Keratinocyte (primary cell): ENCODE measurements around the gene ENO3. TPM values are rescaled to one million over a fixed set of nuclear protein-coding genes. Genes with fewer than 3 reads are reported as not detected.

Experiments used
- DNase-seq: peaks from one replicate; pipeline ENCODE4 v3.0.0-alpha.2; 2011; ENCODE audit warnings: low read depth, missing footprints, low spot score
- FAIRE-seq: peaks from 2 replicates; lab custom pipeline; 2011; peaks lifted over from hg19 to GRCh38; lab: Jason Lieb, UNC
- H2AFZ ChIP-seq: 2 replicates; pipeline ENCODE4 v1.6.0; 2012; ENCODE audit warnings: low read length, control low read depth, inconsistent platforms; ENCODE audit not compliant: control insufficient read depth
- H3K27ac ChIP-seq: 2 replicates; pipeline ENCODE4 v1.5.1; 2011; ENCODE audit warnings: low read length; ENCODE audit not compliant: control insufficient read depth, insufficient read depth
- H3K27me3 ChIP-seq: 3 replicates; pipeline ENCODE4 v1.6.0; 2011; ENCODE audit warnings: low read length; ENCODE audit not compliant: control insufficient read depth, insufficient read depth; ENCODE audit errors: extremely low read depth
- H3K36me3 ChIP-seq, 2 experiments: 2 replicates in 1 of 2; 3 replicates in 1 of 2; pipeline ENCODE4 v1.5.1; 2011; ENCODE audit warnings: low read length in 2 of 2, mild to moderate bottlenecking in 1 of 2; ENCODE audit not compliant: control insufficient read depth in 2 of 2, insufficient read depth in 2 of 2; ENCODE audit errors: extremely low read depth in 1 of 2
- H3K4me1 ChIP-seq: 3 replicates; pipeline ENCODE4 v1.5.1; 2011; ENCODE audit warnings: low read length; ENCODE audit not compliant: control insufficient read depth, insufficient read depth; ENCODE audit errors: extremely low read depth
- H3K4me2 ChIP-seq: 3 replicates; pipeline ENCODE4 v1.6.0; 2011; ENCODE audit warnings: low read depth, low read length; ENCODE audit not compliant: control insufficient read depth, insufficient read depth; ENCODE audit errors: extremely low read depth
- H3K4me3 ChIP-seq, 3 experiments: fragments of 200-600 bp in 1 of 3; sonication (generic) in 1 of 3; 2 replicates in 2 of 3; 3 replicates in 1 of 3; pipeline ENCODE4 v1.5.1; 2011 to 2016; ENCODE audit warnings: low read length in 3 of 3, mild to moderate bottlenecking in 3 of 3, control low read depth in 2 of 3, inconsistent platforms in 1 of 3, low read depth in 1 of 3, mixed read lengths in 1 of 3, mixed run types in 1 of 3, moderate library complexity in 1 of 3; ENCODE audit not compliant: control insufficient read depth in 2 of 3, insufficient read depth in 2 of 3; ENCODE audit errors: extremely low read depth in 1 of 3
- H3K79me2 ChIP-seq: 2 replicates; pipeline ENCODE4 v1.6.0; 2012; ENCODE audit warnings: low read length; ENCODE audit not compliant: control insufficient read depth, insufficient read depth
- H3K9ac ChIP-seq: 3 replicates; pipeline ENCODE4 v1.6.0; 2011; ENCODE audit warnings: low read length; ENCODE audit not compliant: control insufficient read depth, insufficient read depth; ENCODE audit errors: extremely low read depth
- H3K9me1 ChIP-seq: 3 replicates; pipeline ENCODE4 v1.6.0; 2011; ENCODE audit warnings: low read length; ENCODE audit not compliant: control insufficient read depth, insufficient read depth; ENCODE audit errors: extremely low read depth
- H3K9me3 ChIP-seq: 2 replicates; pipeline ENCODE4 v1.5.1; 2012; ENCODE audit warnings: low read depth, low read length; ENCODE audit not compliant: control insufficient read depth
- H4K20me1 ChIP-seq: 3 replicates; pipeline ENCODE4 v1.6.0; 2011; ENCODE audit warnings: low read length; ENCODE audit not compliant: control insufficient read depth, insufficient read depth; ENCODE audit errors: extremely low read depth
- EZH2 ChIP-seq: IDR thresholded peaks from one replicate; pipeline ENCODE4 v1.6.1; 2012; ENCODE audit warnings: inconsistent platforms, mild to moderate bottlenecking, low read length, moderate library complexity
- dilution Hi-C: fragments of 300-500 bp; cut with MboI; formaldehyde crosslinking; loops from one replicate; pipeline ENCODE4 v1.7.0; 2020; ENCODE audit warnings: low sequenced_read_pairs; ENCODE audit not compliant: extremely low pct_ligation_motif_present
- polyA plus RNA-seq, 5 experiments: library from polyadenylated mRNA; depleted of rRNA in 3 of 5; stranded (reverse) in 3 of 5; stranded (forward) in 1 of 5; unstranded in 1 of 5; fragments of >200 nt; gene quantifications; 1 replicate in 1 of 5; 2 replicates in 3 of 5; 3 replicates in 1 of 5; pipeline versions ENCODE4 v1.2.1 to v1.2.3, GENCODE V29; 2011 to 2012; ENCODE audit warnings: missing spikeins in 2 of 5, low read depth in 1 of 5, low replicate concordance in 1 of 5
- TF ChIP-seq, protein P1 (sequence below), 3 experiments: IDR thresholded peaks in 1 of 3; conservative IDR thresholded peaks in 1 of 3; optimal IDR thresholded peaks in 1 of 3; 2 replicates in 2 of 3; 3 replicates in 1 of 3; pipeline versions ENCODE3 to v1.5.1; 2011; ENCODE audit warnings: low read length in 3 of 3, mild to moderate bottlenecking in 3 of 3, moderate library complexity in 2 of 3, control low read depth in 1 of 3, inconsistent platforms in 1 of 3; ENCODE audit not compliant: insufficient read depth in 2 of 3; ENCODE audit errors: extremely low read depth in 1 of 3

The ENO3 gene
- polyA plus RNA-seq, 1 donor (not counting 4 experiments of a cell fraction or from before 2014, with no cell fraction given), result 2.4 TPM

DNA sequence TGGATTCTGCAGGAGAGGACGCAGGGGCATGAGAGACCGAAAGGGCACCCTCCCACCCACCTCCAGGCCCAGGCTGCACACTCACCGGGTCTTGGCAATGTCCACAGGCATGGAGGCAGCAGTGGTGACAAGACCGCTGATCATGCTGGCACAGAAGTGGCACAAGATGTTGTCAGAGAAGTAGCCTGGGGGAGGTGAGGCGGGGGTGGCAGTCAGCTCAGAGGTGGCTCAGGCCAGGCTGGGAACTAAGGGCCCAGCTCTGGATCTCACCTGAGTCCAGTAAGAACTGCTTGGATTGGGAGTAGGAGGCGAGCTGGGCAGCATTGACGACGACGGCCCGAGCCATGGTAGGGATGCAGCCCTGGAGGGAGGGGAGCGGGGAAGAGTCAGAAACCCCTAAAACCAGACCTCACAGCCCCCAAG lies 12.8 kb upstream of the ENO3 start:
- peaks cover 17 to 22% of the 10 kb centered on the region in 2 experiments for H3K36me3 ChIP-seq
- H3K79me2 ChIP-seq, result peaks cover 45% of the 10 kb centered on the region
- H3K9ac ChIP-seq, result no peak overlapping the region
- no peaks in the 10 kb centered on the region for H4K20me1 ChIP-seq
- H3K4me2 ChIP-seq, result no peak overlapping the region
- DNase-seq (no peak), FAIRE-seq (no peak)
- no peak overlapping the region for H3K27ac ChIP-seq
- no peak overlapping the region for H2AFZ ChIP-seq
- H3K4me1 ChIP-seq, result peaks cover 23% of the 10 kb centered on the region
- dilution Hi-C loops, result no loop called here
- no peaks in the 10 kb centered on the region for H3K9me3 ChIP-seq
- no peaks in the 10 kb centered on the region for H3K27me3 ChIP-seq
- no peaks in the 10 kb centered on the region for H3K9me1 ChIP-seq
- no peak for TF ChIP-seq EZH2
- TF ChIP-seq, protein P1, sequence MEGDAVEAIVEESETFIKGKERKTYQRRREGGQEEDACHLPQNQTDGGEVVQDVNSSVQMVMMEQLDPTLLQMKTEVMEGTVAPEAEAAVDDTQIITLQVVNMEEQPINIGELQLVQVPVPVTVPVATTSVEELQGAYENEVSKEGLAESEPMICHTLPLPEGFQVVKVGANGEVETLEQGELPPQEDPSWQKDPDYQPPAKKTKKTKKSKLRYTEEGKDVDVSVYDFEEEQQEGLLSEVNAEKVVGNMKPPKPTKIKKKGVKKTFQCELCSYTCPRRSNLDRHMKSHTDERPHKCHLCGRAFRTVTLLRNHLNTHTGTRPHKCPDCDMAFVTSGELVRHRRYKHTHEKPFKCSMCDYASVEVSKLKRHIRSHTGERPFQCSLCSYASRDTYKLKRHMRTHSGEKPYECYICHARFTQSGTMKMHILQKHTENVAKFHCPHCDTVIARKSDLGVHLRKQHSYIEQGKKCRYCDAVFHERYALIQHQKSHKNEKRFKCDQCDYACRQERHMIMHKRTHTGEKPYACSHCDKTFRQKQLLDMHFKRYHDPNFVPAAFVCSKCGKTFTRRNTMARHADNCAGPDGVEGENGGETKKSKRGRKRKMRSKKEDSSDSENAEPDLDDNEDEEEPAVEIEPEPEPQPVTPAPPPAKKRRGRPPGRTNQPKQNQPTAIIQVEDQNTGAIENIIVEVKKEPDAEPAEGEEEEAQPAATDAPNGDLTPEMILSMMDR (optimal IDR thresholded peaks at IDR 0.05 in 1 of 3, IDR thresholded peaks at IDR 0.05 in 1 of 3, conservative IDR thresholded peaks at IDR 0.05 in 1 of 3; ENCODE audit: extremely low read depth in 1 of 3, insufficient read depth in 2 of 3, low read length in 3 of 3), result no peak
- no peak overlapping the region for H3K4me3 ChIP-seq

DNA sequence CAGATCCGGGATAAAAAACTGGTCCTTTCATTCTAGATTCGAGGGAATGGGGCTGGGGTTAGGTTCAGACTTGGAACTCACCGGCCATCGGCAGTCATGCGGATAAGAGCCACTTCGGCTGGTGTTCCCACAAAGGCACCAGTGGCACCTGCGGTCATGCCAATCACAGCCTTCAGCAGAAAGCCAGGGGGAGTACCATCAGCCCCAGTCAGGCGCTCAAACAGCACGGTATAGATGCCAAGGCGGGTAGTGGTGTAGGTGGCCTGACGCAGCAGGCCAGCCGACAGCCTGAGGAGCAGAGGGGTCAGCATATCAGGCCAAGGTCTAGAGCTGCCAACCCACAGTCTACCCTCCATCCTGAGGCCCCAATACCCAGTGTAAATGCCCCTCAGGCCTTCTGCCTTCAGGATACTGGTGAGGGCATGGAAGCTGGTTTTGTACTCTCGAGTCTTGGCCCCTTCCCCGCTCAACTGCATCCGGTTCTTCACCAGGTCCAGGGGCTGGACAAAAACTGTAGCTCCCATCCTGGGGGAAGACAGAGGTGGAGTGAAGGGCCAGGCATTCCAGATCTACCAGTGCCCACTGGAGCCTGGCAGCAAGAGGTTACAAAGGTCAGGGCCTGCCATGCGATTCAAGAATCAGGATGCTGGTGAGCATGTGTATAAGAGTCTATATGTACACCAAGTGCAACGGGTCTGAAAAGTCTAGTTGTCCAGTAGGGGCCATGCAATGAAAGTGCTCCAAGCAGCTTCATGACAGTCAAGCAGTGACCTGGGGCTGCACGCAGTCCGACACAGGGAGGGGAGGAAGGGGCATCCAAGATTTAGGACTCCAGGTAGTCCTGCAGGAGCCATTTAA lies 12.0 kb upstream of the ENO3 start:
- peaks cover 47% of the 10 kb centered on the region for H3K79me2 ChIP-seq
- DNase-seq, result no peak

More for the DNA sequence above, 12.0 kb upstream of the ENO3 start:
- Histone ChIP-seq H3K36me3 (peaks cover 20 to 23% of the 10 kb centered on the region in 2 experiments), H3K27me3 (no peaks in the 10 kb centered on the region), H3K4me1 (peaks cover 28% of the 10 kb centered on the region), H3K9me3 (no peaks in the 10 kb centered on the region), H3K9ac (peak overlapping the region; percentile 97), H3K27ac (peak overlapping the region; percentile 98), H4K20me1 (no peaks in the 10 kb centered on the region), H3K4me2 (peak overlapping the region; percentile 79), H3K4me3 (peak overlapping the region; percentile 91 to 93 (median 91)), H2AFZ (no peak overlapping the region), H3K9me1 (no peaks in the 10 kb centered on the region)
- TF ChIP-seq, protein P1 (optimal IDR thresholded peaks at IDR 0.05 in 1 of 3, IDR thresholded peaks at IDR 0.05 in 1 of 3, conservative IDR thresholded peaks at IDR 0.05 in 1 of 3; ENCODE audit: extremely low read depth in 1 of 3, insufficient read depth in 2 of 3, low read length in 3 of 3), result no peak
- TF ChIP-seq EZH2, result no peak
- no peak for FAIRE-seq
- dilution Hi-C loops, result no loop called here
